Endothelial cell of umbilical vein (primary cell): Measurements from ENCODE around the gene SLC38A1. TPM values are rescaled to one million over a fixed set of nuclear protein-coding genes. Genes with fewer than 3 reads are reported as not detected.
"Not testable (repeated sequence)": the region's sequence is repeated elsewhere in the genome, so short reads cannot be mapped to it uniquely, and the experiment has no call there.

ENCODE experiments used
- BruUV-seq: library from RNA; stranded (reverse); fragments of 400-500 nt; replicated peaks from 2 replicates; lab custom pipeline; 2021; lab: Mats Ljungman, UMichigan
- CTCF ChIA-PET: fragments of 300-600, 350-600 bp; sonication (Branson Sonifier 250); formaldehyde crosslinking; loops from one replicate; lab custom pipeline; 2021; ENCODE audit warnings: antibody characterized with exemption, inconsistent platforms; lab: Charles Lee
- POLR2A ChIA-PET: fragments of 300-600, 350-600 bp; sonication (Branson Sonifier 250); formaldehyde crosslinking; loops from one replicate; lab custom pipeline; 2021; ENCODE audit warnings: antibody characterized with exemption, inconsistent platforms; lab: Charles Lee
- DNase-seq: peaks from one replicate; pipeline ENCODE4 v3.0.0-alpha.2; 2011; ENCODE audit warnings: low read depth, low spot score
- FAIRE-seq: peaks from 2 replicates; lab custom pipeline; 2011; peaks lifted over from hg19 to GRCh38; lab: Jason Lieb, UNC
- H2AFZ ChIP-seq: 2 replicates; pipeline ENCODE4 v1.6.0; 2012; ENCODE audit warnings: low read depth, low read length, control low read depth, inconsistent platforms
- H3K27ac ChIP-seq: 2 replicates; pipeline ENCODE4 v1.5.1; 2011; ENCODE audit warnings: low read depth, mild to moderate bottlenecking, control low read depth, low read length, moderate library complexity; ENCODE audit not compliant: insufficient read depth
- H3K27me3 ChIP-seq, 2 experiments: 2 replicates each; pipeline versions ENCODE4 v1.6.0 to v1.6.1; 2011; ENCODE audit warnings: low read length in 2 of 2, mixed read lengths in 1 of 2; ENCODE audit not compliant: control insufficient read depth in 2 of 2, insufficient read depth in 2 of 2
- H3K36me3 ChIP-seq, 2 experiments: 2 replicates in 1 of 2; 3 replicates in 1 of 2; pipeline ENCODE4 v1.5.1; 2011; ENCODE audit warnings: low read length in 2 of 2, mild to moderate bottlenecking in 1 of 2, moderate library complexity in 1 of 2; ENCODE audit not compliant: control insufficient read depth in 2 of 2, insufficient read depth in 2 of 2; ENCODE audit errors: extremely low read depth in 1 of 2
- H3K4me1 ChIP-seq: 3 replicates; pipeline ENCODE4 v1.5.1; 2011; ENCODE audit warnings: mild to moderate bottlenecking, low read length; ENCODE audit not compliant: control insufficient read depth, insufficient read depth; ENCODE audit errors: extremely low read depth
- H3K4me2 ChIP-seq: 2 replicates; pipeline ENCODE4 v1.6.1; 2011; ENCODE audit warnings: low read length, control low read depth, mixed read lengths; ENCODE audit not compliant: insufficient read depth
- H3K4me3 ChIP-seq, 3 experiments: fragments of 200-600 bp in 1 of 3; sonication (generic), shearing (Covaris generic) in 1 of 3; replicated peaks in 1 of 3; 2 replicates each; pipeline ENCODE4 v1.5.1; 2011 to 2016; ENCODE audit warnings: control low read depth in 3 of 3, low read length in 3 of 3, mild to moderate bottlenecking in 2 of 3, inconsistent platforms in 1 of 3, low read depth in 1 of 3, moderate library complexity in 1 of 3; ENCODE audit not compliant: insufficient read depth in 1 of 3
- H3K79me2 ChIP-seq: 2 replicates; pipeline ENCODE4 v1.6.0; 2012; ENCODE audit warnings: low read length, inconsistent platforms; ENCODE audit not compliant: control insufficient read depth, insufficient read depth
- H3K9ac ChIP-seq: replicated peaks from 2 replicates; pipeline ENCODE3; 2011; ENCODE audit warnings: low read length, control low read depth; ENCODE audit not compliant: insufficient read depth; ENCODE audit errors: extremely low read depth
- H3K9me1 ChIP-seq: replicated peaks from 3 replicates; pipeline ENCODE4 v1.6.0; 2011; ENCODE audit warnings: mild to moderate bottlenecking, low read length; ENCODE audit not compliant: control insufficient read depth, insufficient read depth; ENCODE audit errors: extremely low read depth
- H3K9me3 ChIP-seq: replicated peaks from 2 replicates; pipeline ENCODE4 v1.5.1; 2012; ENCODE audit warnings: low read length, inconsistent platforms; ENCODE audit not compliant: control insufficient read depth, insufficient read depth
- H4K20me1 ChIP-seq: replicated peaks from 2 replicates; pipeline ENCODE3; 2011; ENCODE audit warnings: mild to moderate bottlenecking, low read length; ENCODE audit not compliant: control insufficient read depth, insufficient read depth; ENCODE audit errors: extremely low read depth
- EZH2 ChIP-seq: IDR thresholded peaks from 2 replicates; pipeline ENCODE4 v1.6.1; 2012; ENCODE audit warnings: borderline replicate concordance, low read depth, mild to moderate bottlenecking, moderate library complexity, low read length, inconsistent platforms; ENCODE audit not compliant: severe bottlenecking
- FOS ChIP-seq: IDR thresholded peaks from 2 replicates; pipeline ENCODE4 v1.6.1; 2011; ENCODE audit warnings: mild to moderate bottlenecking, low read length, moderate library complexity, borderline replicate concordance; ENCODE audit not compliant: insufficient read depth
- GATA2 ChIP-seq: IDR thresholded peaks from 2 replicates; pipeline ENCODE4 v1.7.0; 2011; ENCODE audit warnings: low read depth, mild to moderate bottlenecking, moderate library complexity, mixed read lengths, low read length; ENCODE audit not compliant: insufficient read length, insufficient read depth
- JUN ChIP-seq: IDR thresholded peaks from 2 replicates; pipeline ENCODE4 v1.6.1; 2011; ENCODE audit warnings: borderline replicate concordance, low read depth; ENCODE audit not compliant: insufficient read length, insufficient read depth
- MYC ChIP-seq: IDR thresholded peaks from one replicate; pipeline ENCODE4 v1.6.1; 2011; ENCODE audit warnings: mild to moderate bottlenecking, low read depth, low read length
- POLR2A ChIP-seq: IDR thresholded peaks from 2 replicates; pipeline ENCODE4 v1.6.1; 2012; ENCODE audit warnings: low read depth, mild to moderate bottlenecking, control low read depth, low read length
- POLR2AphosphoS5 ChIP-seq: IDR thresholded peaks from 2 replicates; pipeline ENCODE4 v1.6.1; 2012; ENCODE audit warnings: low read depth, mild to moderate bottlenecking, control low read depth, low read length, moderate library complexity; ENCODE audit not compliant: insufficient read depth
- dilution Hi-C: fragments of 300-500 bp; cut with MboI; formaldehyde crosslinking; loops from one replicate; pipeline ENCODE4 v1.15.0; 2019; ENCODE audit warnings: low sequenced_read_pairs; ENCODE audit not compliant: extremely low pct_ligation_motif_present
- intact Hi-C: fragments of 100-400 bp; cut with micrococcal nuclease; formaldehyde crosslinking; loops from one replicate; pipeline ENCODE4 v1.10.0; 2022
- polyA plus RNA-seq, 4 experiments: library from polyadenylated mRNA; depleted of rRNA in 3 of 4; stranded (reverse) in 3 of 4; unstranded in 1 of 4; fragments of >200 nt; gene quantifications; 2 replicates each; pipeline versions ENCODE4 v1.2.1 to v1.2.3, GENCODE V29; 2011 to 2012; ENCODE audit warnings: missing spikeins in 1 of 4
- total RNA-seq: library from RNA; stranded (reverse); gene quantifications from 2 replicates; pipeline ENCODE4 v1.2.3, GENCODE V29; 2021
- TF ChIP-seq, protein P1 (sequence below), 2 donors: IDR thresholded peaks; 1 replicate in 1 of 2; 2 replicates in 1 of 2; pipeline ENCODE4 v1.5.1; 2011; ENCODE audit warnings: low read length in 2 of 2, mild to moderate bottlenecking in 2 of 2, moderate library complexity in 2 of 2, control low read depth in 1 of 2, inconsistent platforms in 1 of 2, low read depth in 1 of 2; ENCODE audit not compliant: insufficient read depth in 1 of 2; ENCODE audit errors: extremely low read depth in 1 of 2
- TF ChIP-seq, protein P2 (sequence below): IDR thresholded peaks from 2 replicates; pipeline ENCODE4 v1.6.1; 2011; ENCODE audit not compliant: insufficient read depth, insufficient read length

Gene SLC38A1
- total and polyA plus RNA-seq, 2 donors (not counting 3 experiments of a cell fraction or from before 2014, with no cell fraction given): 23.6 to 86.4 TPM

DNA sequence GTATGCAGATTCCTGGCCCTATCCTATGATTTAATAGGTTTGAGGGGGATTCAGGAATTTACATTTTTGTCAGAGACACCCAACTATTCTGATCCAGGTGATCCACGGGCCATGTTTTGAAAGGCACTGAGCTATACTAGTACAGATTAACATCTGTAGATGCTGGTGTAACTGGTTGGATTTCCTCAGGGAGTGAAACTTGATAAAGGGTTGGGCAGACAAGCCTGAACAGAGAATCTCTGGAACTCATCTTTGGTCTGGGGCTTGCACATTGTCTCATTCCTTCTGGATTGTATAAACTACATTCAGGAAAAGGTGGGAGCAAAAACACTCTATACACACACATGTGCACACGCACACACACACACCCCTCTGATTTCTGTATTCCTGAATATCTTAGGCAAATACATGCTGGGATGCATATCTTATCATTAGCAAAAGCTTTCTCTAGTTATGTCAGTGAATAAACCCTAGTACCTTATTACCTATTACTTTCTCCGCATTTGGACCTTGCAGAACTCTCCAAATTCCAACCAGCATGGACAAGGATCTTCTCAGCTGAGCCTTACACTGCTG, 104.6 kb downstream of the SLC38A1 start:
- TF ChIP-seq EZH2: no peak
- no peak for TF ChIP-seq POLR2AphosphoS5
- no peak for TF ChIP-seq FOS
- no peak for TF ChIP-seq JUN
- TF ChIP-seq MYC: no peak
- no peak for TF ChIP-seq GATA2
- no peak for TF ChIP-seq POLR2A
- TF ChIP-seq, protein P1, sequence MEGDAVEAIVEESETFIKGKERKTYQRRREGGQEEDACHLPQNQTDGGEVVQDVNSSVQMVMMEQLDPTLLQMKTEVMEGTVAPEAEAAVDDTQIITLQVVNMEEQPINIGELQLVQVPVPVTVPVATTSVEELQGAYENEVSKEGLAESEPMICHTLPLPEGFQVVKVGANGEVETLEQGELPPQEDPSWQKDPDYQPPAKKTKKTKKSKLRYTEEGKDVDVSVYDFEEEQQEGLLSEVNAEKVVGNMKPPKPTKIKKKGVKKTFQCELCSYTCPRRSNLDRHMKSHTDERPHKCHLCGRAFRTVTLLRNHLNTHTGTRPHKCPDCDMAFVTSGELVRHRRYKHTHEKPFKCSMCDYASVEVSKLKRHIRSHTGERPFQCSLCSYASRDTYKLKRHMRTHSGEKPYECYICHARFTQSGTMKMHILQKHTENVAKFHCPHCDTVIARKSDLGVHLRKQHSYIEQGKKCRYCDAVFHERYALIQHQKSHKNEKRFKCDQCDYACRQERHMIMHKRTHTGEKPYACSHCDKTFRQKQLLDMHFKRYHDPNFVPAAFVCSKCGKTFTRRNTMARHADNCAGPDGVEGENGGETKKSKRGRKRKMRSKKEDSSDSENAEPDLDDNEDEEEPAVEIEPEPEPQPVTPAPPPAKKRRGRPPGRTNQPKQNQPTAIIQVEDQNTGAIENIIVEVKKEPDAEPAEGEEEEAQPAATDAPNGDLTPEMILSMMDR (IDR thresholded peaks at IDR 0.05; ENCODE audit: extremely low read depth in 1 of 2, insufficient read depth in 1 of 2, low read depth in 1 of 2, low read length in 2 of 2): no peak
- TF ChIP-seq, protein P2, sequence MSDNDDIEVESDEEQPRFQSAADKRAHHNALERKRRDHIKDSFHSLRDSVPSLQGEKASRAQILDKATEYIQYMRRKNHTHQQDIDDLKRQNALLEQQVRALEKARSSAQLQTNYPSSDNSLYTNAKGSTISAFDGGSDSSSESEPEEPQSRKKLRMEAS: no peak
- no peaks in the 10 kb centered on the region for H3K9me3 ChIP-seq
- no TSS peak for BruUV-seq
- H3K36me3 ChIP-seq: no peaks in the 10 kb centered on the region
- ChIA-PET CTCF (no interaction called here), POLR2A (no interaction called here)
- peaks cover 5 to 18% of the 10 kb centered on the region in 2 experiments for H3K27me3 ChIP-seq
- H3K9me1 ChIP-seq: no peaks in the 10 kb centered on the region
- no peak overlapping the region for H3K4me3 ChIP-seq
- H3K79me2 ChIP-seq: no peaks in the 10 kb centered on the region
- FAIRE-seq (no peak), DNase-seq (no peak)
- intact Hi-C loops (no loop called here), dilution Hi-C loops (no loop called here)
- H3K4me1 ChIP-seq: no peaks in the 10 kb centered on the region
- no peak overlapping the region for H3K4me2 ChIP-seq
- H2AFZ ChIP-seq: no peak overlapping the region
- no peak overlapping the region for H3K27ac ChIP-seq
- no peaks in the 10 kb centered on the region for H4K20me1 ChIP-seq
- H3K9ac ChIP-seq: no peak overlapping the region

DNA sequence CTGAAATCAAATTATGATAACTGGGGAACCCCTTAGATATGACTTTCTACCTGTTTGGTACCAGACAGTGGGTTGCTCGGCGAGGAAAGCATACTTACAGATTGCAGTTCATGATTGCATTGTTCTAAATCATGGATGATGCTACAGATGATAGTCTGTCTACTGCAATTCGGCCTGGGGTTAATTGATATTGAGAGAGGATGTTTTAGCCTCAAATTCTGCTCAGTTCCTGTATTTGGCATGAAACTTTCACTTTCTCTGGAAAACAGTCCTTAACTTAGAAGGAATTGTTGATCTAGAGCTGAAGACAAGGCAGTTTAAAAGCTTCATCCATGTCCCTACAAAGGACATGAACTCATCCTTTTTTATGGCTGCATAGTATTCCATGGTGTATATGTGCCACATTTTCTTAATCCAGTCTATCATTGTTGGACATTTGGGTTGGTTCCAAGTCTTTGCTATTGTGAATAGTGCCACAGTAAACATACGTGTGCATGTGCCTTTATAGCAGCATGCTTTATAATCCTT, 106.2 kb downstream of the SLC38A1 start:
- H3K9me1 ChIP-seq, CTCF ChIA-PET, H3K9ac ChIP-seq, H4K20me1 ChIP-seq, H2AFZ ChIP-seq, H3K4me3 ChIP-seq, dilution Hi-C loops, H3K27ac ChIP-seq, H3K9me3 ChIP-seq, DNase-seq, intact Hi-C loops, FAIRE-seq, H3K79me2 ChIP-seq, POLR2A ChIA-PET, H3K36me3 ChIP-seq, H3K4me2 ChIP-seq, BruUV-seq, H3K4me1 ChIP-seq: not testable (repeated sequence)
- H3K27me3 ChIP-seq: peaks cover under 1 to 16% of the 10 kb centered on the region in 2 experiments
